Stimulated activated CD4-positive, alpha-beta T cell treated with anti-CD3 and anti-CD28 coated beads, Interleukin-2, amount 100 ng/mL, for 24 hours (primary cell): ENCODE results near the gene GRM8.
"Not testable (repeated sequence)": the region's sequence is repeated elsewhere in the genome, so short reads cannot be mapped to it uniquely, and the experiment has no call there.

ENCODE experiments used
- DNase-seq, 2 donors: peaks; one replicate each; pipeline ENCODE4 v3.0.0-alpha.2; 2020

GRM8 gene

GRCh38 chr7:126905255-126905654, 347.5 kb downstream of the GRM8 start:
- not testable (repeated sequence) for DNase-seq

GRCh38 chr7:126901041-126901765, 351.5 kb downstream of the GRM8 start:
- DNase-seq = not testable (repeated sequence)

- not testable (repeated sequence) for DNase-seq
Observed at GRCh38 chr7:126887980-126888379, 364.8 kb downstream of the GRM8 start.

GRCh38 chr7:126887560-126887959, 365.2 kb downstream of the GRM8 start:
- DNase-seq = not testable (repeated sequence)

GRCh38 chr7:126882730-126883129, 370.0 kb downstream of the GRM8 start:
- not testable (repeated sequence) for DNase-seq

- not testable (repeated sequence) for DNase-seq
Observed at GRCh38 chr7:126881908-126882307, 370.8 kb downstream of the GRM8 start.

GRCh38 chr7:126881315-126881714, 371.4 kb downstream of the GRM8 start:
- no peak for DNase-seq

- DNase-seq = not testable (repeated sequence)
Observed at GRCh38 chr7:126876536-126876935, 376.2 kb downstream of the GRM8 start.

GRCh38 chr7:126856691-126857291, 395.9 kb downstream of the GRM8 start:
- no peak for DNase-seq

GRCh38 chr7:126845331-126845730, 407.4 kb downstream of the GRM8 start:
- no peak for DNase-seq

GRCh38 chr7:126843883-126844282, 408.9 kb downstream of the GRM8 start:
- no peak for DNase-seq

GRCh38 chr7:126843336-126843735, 409.4 kb downstream of the GRM8 start:
- no peak for DNase-seq

GRCh38 chr7:126842451-126842850, 410.3 kb downstream of the GRM8 start:
- no peak for DNase-seq

GRCh38 chr7:126840869-126841268, 411.9 kb downstream of the GRM8 start:
- no peak for DNase-seq

- no peak for DNase-seq
Observed at GRCh38 chr7:126839624-126840023, 413.1 kb downstream of the GRM8 start.

- DNase-seq = no peak
Observed at GRCh38 chr7:126838194-126838593, 414.5 kb downstream of the GRM8 start.

GRCh38 chr7:126831241-126831640, 421.5 kb downstream of the GRM8 start:
- DNase-seq = not testable (repeated sequence)

- no peak for DNase-seq
Observed at GRCh38 chr7:126820925-126821324, 431.8 kb downstream of the GRM8 start.

GRCh38 chr7:126819197-126819484, 433.6 kb downstream of the GRM8 start:
- DNase-seq = no peak

GRCh38 chr7:126818393-126819196, 434.1 kb downstream of the GRM8 start:
- DNase-seq = no peak

GRCh38 chr7:126809188-126809587, 443.6 kb downstream of the GRM8 start:
- DNase-seq = no peak

- DNase-seq = no peak
Observed at GRCh38 chr7:126806614-126807013, 446.1 kb downstream of the GRM8 start.

GRCh38 chr7:126805351-126805750, 447.4 kb downstream of the GRM8 start:
- no peak for DNase-seq

- DNase-seq = no peak
Observed at GRCh38 chr7:126804604-126805003, 448.1 kb downstream of the GRM8 start.
